GM18508 (cell line): ENCODE data around the gene AQP1.

Experiments
- ATAC-seq: cut with Tn5 transposase; IDR thresholded peaks from one replicate; pipeline ENCODE4 v1.9.1; 2021; ENCODE audit warnings: moderate number of reproducible peaks; ENCODE audit not compliant: insufficient read depth, unreplicated experiment

AQP1 gene

GRCh38 chr7:30970594-30971094 lies 59.0 kb downstream of the AQP1 start:
- ATAC-seq = no peak

GRCh38 chr7:30971440-30971839 lies 59.8 kb downstream of the AQP1 start:
- no peak for ATAC-seq

GRCh38 chr7:30971840-30972563 lies 60.3 kb downstream of the AQP1 start:
- ATAC-seq = no peak

GRCh38 chr7:30973292-30973691 lies 61.6 kb downstream of the AQP1 start:
- no peak for ATAC-seq

- ATAC-seq = no peak
These were observed 62.3 kb downstream of the AQP1 start for GRCh38 chr7:30973791-30974604.

- ATAC-seq = peak; percentile 96
These were observed 63.1 kb downstream of the AQP1 start for GRCh38 chr7:30974605-30975255.
